Measurements from ENCODE around the gene MTA1. TPM values are rescaled to one million over a fixed set of nuclear protein-coding genes. Genes with fewer than 3 reads are reported as not detected.

The MTA1 gene
- total and polyA plus RNA-seq, 4 experiments from 2014 or later: 1.5 to 123 (median 64.2) TPM

DNA sequence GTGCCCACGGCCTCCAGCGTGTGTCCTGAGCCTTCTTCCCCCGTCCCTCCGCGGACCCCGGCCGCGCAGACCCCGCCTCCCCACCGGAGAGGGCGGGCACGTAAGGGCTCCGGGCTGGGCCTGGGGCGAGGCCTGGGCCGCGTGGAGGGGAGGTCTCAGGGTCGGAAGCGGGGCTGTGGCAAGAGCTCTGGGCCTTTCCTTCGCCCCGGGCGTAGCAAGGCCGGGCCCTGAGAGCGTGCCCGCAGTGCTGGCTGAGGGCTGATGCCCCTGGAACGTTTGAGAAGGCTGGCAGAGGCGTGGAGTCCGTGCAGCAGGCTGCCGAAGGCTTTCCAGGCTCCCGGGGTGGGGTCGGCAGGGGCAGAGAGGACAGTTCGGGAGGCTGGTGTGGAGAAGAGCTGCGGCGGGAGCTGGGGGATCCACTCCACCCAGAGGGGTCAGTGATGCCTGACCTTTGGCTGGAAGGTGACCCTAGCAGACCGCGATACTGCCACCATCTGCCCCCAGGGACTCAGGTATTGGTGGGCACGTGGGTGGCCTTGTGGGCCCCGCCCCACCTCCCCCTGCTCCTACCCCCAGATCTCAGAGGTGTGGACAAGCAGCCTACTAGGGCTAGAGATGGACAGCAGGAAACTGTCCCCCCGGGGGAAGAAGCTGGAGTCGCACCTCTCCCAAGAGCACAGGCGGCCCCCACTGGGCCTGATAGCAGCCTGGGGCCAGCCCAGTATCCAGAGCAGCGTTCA, 20.7 kb upstream of the MTA1 start:
- Histone ChIP-seq H3K27ac (ENCODE audit: low read depth, low read length) (peak overlapping the region; percentile 80), H3K27me3 (ENCODE audit: insufficient read depth, low read length) (no peaks in the 10 kb centered on the region), H3K4me3 (ENCODE audit: low read length in 2 of 2) (peak overlapping the region; percentile 47 to 74), H3K4me1 (ENCODE audit: insufficient read depth, low read length) (peaks cover 18% of the 10 kb centered on the region), H3K9me3 (ENCODE audit: control insufficient read depth in 1 of 2, low read length in 2 of 2) (no peaks in the 10 kb centered on the region), H3K36me3 (ENCODE audit: insufficient read depth, low read length) (peaks cover 7% of the 10 kb centered on the region)
- peaks cover 4 to 18% (median 10%) of the 10 kb centered on the region in 4 donors for H3K4me1 Mint-ChIP-seq
- peak overlapping the region; percentile 77 to 85 (median 81) for H3K4me3 Mint-ChIP-seq
- H3K9me3 Mint-ChIP-seq: peaks cover 0 to 17% (median 7%) of the 10 kb centered on the region in 8 donors
- intact Hi-C loops (cut with micrococcal nuclease): loop anchor here (1.0 to 2.0 kb wide), 3 partner anchors 16 to 91 kb away; no protein-coding TSS in a partner anchor
- ChIA-PET POLR2A (ENCODE audit: partially characterized antibody) (interaction anchor here (1.0 to 2.9 kb wide), 7 partner anchors 9 to 329 kb away, joined by 3 to 28 read pairs (median 4); partner anchors contain the start of gene TEDC1), CTCF (ENCODE audit: partially characterized antibody) (interaction anchor here (1.4 kb wide), 1 partner anchor 16 kb away, joined by 6 read pairs; no protein-coding TSS in a partner anchor)
- peak overlapping the region in 6 of 7 donors; percentile 36 to 86 (median 72) for H3K27ac Mint-ChIP-seq
- DNase-seq: peak in 1 of 5 donors; percentile 44
- H3K36me3 Mint-ChIP-seq: peaks cover 13 to 15% of the 10 kb centered on the region in 2 donors
- H3K27me3 Mint-ChIP-seq: no peaks in the 10 kb centered on the region

DNA sequence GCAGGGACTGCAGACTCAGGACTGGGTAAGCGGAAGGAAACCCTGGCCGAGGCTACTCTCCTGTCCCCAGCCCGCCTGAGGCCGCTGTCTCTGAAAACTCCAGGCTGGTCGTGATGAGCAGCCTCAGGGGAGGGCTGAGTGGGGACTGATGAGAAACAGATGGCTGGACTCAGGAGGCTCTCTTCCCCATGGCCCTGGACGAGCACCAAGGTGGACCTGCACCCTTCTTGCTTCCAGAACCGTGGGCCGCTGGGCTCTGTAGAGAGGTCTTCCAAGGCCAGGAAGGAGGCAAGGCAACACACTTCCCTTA, 20.2 kb upstream of the MTA1 start:
- Histone ChIP-seq H3K4me3 (ENCODE audit: low read length in 2 of 2) (peak overlapping the region in 1 of 2 donors; percentile 74), H3K4me1 (ENCODE audit: insufficient read depth, low read length) (peaks cover 23% of the 10 kb centered on the region), H3K9me3 (ENCODE audit: control insufficient read depth in 1 of 2, low read length in 2 of 2) (no peaks in the 10 kb centered on the region), H3K27me3 (ENCODE audit: insufficient read depth, low read length) (no peaks in the 10 kb centered on the region), H3K27ac (ENCODE audit: low read depth, low read length) (no peak overlapping the region), H3K36me3 (ENCODE audit: insufficient read depth, low read length) (peaks cover 7% of the 10 kb centered on the region)
- ChIA-PET POLR2A (ENCODE audit: partially characterized antibody) (interaction anchor here (0.8 to 2.6 kb wide), 5 partner anchors 9 to 90 kb away, joined by 3 to 7 read pairs (median 4); no protein-coding TSS in a partner anchor), CTCF (ENCODE audit: partially characterized antibody) (no interaction called here)
- Mint-ChIP-seq H3K4me1 (peaks cover 5 to 19% (median 13%) of the 10 kb centered on the region in 4 donors), H3K4me3 (peak overlapping the region in 7 of 8 donors; percentile 35 to 85 (median 77)), H3K36me3 (peaks cover 13 to 15% of the 10 kb centered on the region in 2 donors), H3K27me3 (no peaks in the 10 kb centered on the region), H3K27ac (peak overlapping the region in 3 of 7 donors; percentile 22 to 76 (median 58)), H3K9me3 (peaks cover 0 to 22% (median 7%) of the 10 kb centered on the region in 8 donors)
- DNase-seq: no peak
- intact Hi-C loops (cut with micrococcal nuclease): loop anchor here (2.0 kb wide), 2 partner anchors 15 to 29 kb away; no protein-coding TSS in a partner anchor

DNA sequence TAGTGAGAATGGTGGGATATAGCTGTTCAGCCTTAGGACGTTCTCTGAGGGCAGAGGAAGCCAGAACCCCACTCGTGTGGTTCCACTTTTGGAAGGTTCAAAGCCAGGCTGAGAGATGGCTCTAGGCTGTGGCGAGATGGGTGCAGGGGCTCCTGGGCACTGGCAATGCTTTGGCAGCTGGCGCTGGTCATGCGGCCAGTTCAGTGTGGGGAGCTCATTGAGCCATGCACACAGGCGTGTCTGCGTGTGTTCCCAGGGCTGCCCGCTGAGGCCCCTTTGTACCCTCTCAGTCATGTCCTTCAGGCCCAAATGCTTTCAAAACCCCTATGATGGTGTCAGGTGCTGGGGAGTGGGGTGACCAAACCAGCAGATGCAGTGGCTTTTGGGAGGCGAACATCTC, 19.6 kb upstream of the MTA1 start:
- H3K27me3 Mint-ChIP-seq: no peaks in the 10 kb centered on the region
- no peaks in the 10 kb centered on the region for H3K27me3 ChIP-seq (ENCODE audit: insufficient read depth, low read length)
- ChIA-PET CTCF (ENCODE audit: partially characterized antibody) (no interaction called here), POLR2A (ENCODE audit: partially characterized antibody) (interaction anchor here (0.8 to 2.6 kb wide), 4 partner anchors 10 to 89 kb away, joined by 3 to 7 read pairs (median 4); no protein-coding TSS in a partner anchor)
- H3K9me3 Mint-ChIP-seq: peaks cover 0 to 25% (median 8%) of the 10 kb centered on the region in 8 donors
- no peak overlapping the region for H3K4me3 ChIP-seq (ENCODE audit: low read length in 2 of 2)
- H3K36me3 Mint-ChIP-seq: peaks cover 13 to 15% of the 10 kb centered on the region in 2 donors
- no peak overlapping the region for H3K27ac ChIP-seq (ENCODE audit: low read depth, low read length)
- peak overlapping the region in 2 of 7 donors; percentile 55 to 76 for H3K27ac Mint-ChIP-seq
- peaks cover 28% of the 10 kb centered on the region for H3K4me1 ChIP-seq (ENCODE audit: insufficient read depth, low read length)
- H3K36me3 ChIP-seq (ENCODE audit: insufficient read depth, low read length): peaks cover 7% of the 10 kb centered on the region
- H3K4me3 Mint-ChIP-seq: peak overlapping the region in 7 of 8 donors; percentile 0 to 84 (median 21)
- H3K4me1 Mint-ChIP-seq: peaks cover 8 to 25% (median 15%) of the 10 kb centered on the region in 4 donors
- no peaks in the 10 kb centered on the region for H3K9me3 ChIP-seq (ENCODE audit: control insufficient read depth in 1 of 2, low read length in 2 of 2)
- intact Hi-C loops (cut with micrococcal nuclease): no loop called here
- no peak for DNase-seq

DNA sequence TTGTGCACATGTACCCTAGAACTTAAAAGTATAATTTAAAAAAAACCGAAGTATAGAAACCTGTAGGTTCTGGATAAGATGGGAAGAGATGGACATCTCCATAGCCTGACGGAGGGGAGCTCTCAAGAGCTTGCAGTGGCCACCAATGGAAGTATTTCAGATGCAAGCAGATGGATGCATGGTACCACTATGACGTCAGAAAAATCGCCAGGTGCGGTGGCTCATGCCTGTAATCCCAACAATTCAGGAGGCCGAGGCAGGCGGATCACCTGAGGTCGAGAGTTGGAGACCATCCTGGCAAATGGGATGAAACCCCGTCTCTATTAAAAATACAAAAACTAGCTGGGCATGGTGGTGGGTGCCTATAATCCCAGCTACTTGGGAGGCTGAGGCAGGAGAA, 17.9 kb upstream of the MTA1 start:
- DNase-seq: no peak
- H3K27ac Mint-ChIP-seq: no peak overlapping the region
- Histone ChIP-seq H3K4me1 (ENCODE audit: insufficient read depth, low read length) (peaks cover 28% of the 10 kb centered on the region), H3K36me3 (ENCODE audit: insufficient read depth, low read length) (peaks cover 7% of the 10 kb centered on the region), H3K27ac (ENCODE audit: low read depth, low read length) (no peak overlapping the region), H3K27me3 (ENCODE audit: insufficient read depth, low read length) (no peaks in the 10 kb centered on the region), H3K9me3 (ENCODE audit: control insufficient read depth in 1 of 2, low read length in 2 of 2) (no peaks in the 10 kb centered on the region), H3K4me3 (ENCODE audit: low read length in 2 of 2) (no peak overlapping the region)
- H3K27me3 Mint-ChIP-seq: no peaks in the 10 kb centered on the region
- POLR2A ChIA-PET (ENCODE audit: partially characterized antibody): no interaction called here
- peaks cover 13 to 15% of the 10 kb centered on the region in 2 donors for H3K36me3 Mint-ChIP-seq
- H3K4me3 Mint-ChIP-seq: no peak overlapping the region
- intact Hi-C loops (cut with micrococcal nuclease): no loop called here
- H3K4me1 Mint-ChIP-seq: peaks cover 8 to 26% (median 16%) of the 10 kb centered on the region in 4 donors
- CTCF ChIA-PET (ENCODE audit: partially characterized antibody): interaction anchor here (1.6 kb wide), 1 partner anchor 50 kb away, joined by 3 read pairs; no protein-coding TSS in a partner anchor
- H3K9me3 Mint-ChIP-seq: peaks cover 0 to 28% (median 15%) of the 10 kb centered on the region in 8 donors

DNA sequence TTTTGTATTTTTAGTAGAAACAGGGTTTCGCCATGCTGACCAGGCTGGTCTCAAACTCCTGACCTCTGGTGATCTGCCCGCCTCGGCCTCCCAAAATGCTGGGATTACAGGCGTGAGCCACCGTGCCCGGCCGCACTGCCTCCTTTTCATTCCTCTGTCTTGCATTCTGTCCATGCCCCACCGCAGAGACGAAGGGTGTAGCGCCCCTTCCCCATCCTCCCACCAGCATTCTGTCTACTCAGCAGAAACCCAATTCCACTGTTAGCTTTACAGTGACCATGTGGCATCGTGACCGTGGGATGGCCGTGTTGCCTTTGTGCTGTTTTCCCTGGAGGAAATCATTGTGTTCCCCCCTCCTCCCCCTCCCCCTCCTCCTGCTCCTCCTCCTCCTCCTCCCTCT, 11.0 kb upstream of the MTA1 start:
- H3K27me3 ChIP-seq (ENCODE audit: insufficient read depth, low read length): peaks cover 17% of the 10 kb centered on the region
- H3K9me3 ChIP-seq (ENCODE audit: control insufficient read depth in 1 of 2, low read length in 2 of 2): no peaks in the 10 kb centered on the region
- no peaks in the 10 kb centered on the region for H3K36me3 Mint-ChIP-seq
- peaks cover 16% of the 10 kb centered on the region for H3K4me1 ChIP-seq (ENCODE audit: insufficient read depth, low read length)
- ChIA-PET POLR2A (ENCODE audit: partially characterized antibody) (no interaction called here), CTCF (ENCODE audit: partially characterized antibody) (no interaction called here)
- peaks cover 4 to 22% (median 15%) of the 10 kb centered on the region in 4 donors for H3K4me1 Mint-ChIP-seq
- no peak overlapping the region for H3K4me3 ChIP-seq (ENCODE audit: low read length in 2 of 2)
- no peak overlapping the region for H3K4me3 Mint-ChIP-seq
- H3K36me3 ChIP-seq (ENCODE audit: insufficient read depth, low read length): no peaks in the 10 kb centered on the region
- no peak overlapping the region for H3K27ac ChIP-seq (ENCODE audit: low read depth, low read length)
- no peak overlapping the region for H3K27ac Mint-ChIP-seq
- peaks cover 2 to 7% of the 10 kb centered on the region in 2 donors for H3K27me3 Mint-ChIP-seq
- intact Hi-C loops (cut with micrococcal nuclease): no loop called here
- no peak for DNase-seq
- peaks cover 0 to 16% (median 7%) of the 10 kb centered on the region in 8 donors for H3K9me3 Mint-ChIP-seq

DNA sequence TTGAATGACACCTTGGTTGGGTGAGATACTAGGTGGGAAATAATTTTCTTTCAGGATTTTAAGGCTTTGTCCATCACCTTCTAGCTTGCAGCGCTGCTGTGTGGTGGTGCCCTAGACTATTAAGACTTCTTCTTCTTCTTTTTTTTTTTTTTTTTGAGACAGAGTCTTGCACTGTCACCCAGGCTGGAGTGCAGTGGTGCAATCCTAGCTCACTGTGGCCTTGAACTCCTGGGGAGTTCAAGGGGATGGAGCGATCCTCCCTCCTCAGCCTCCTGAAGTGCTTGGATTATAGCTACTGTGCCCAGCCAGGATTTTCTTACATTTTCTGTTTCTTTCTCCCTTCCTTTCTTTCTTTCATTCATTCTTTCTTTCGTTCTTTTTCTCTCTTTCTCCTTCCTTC, 10.3 kb upstream of the MTA1 start:
- POLR2A ChIA-PET (ENCODE audit: partially characterized antibody): no interaction called here
- H3K27ac ChIP-seq (ENCODE audit: low read depth, low read length): no peak overlapping the region

DNA sequence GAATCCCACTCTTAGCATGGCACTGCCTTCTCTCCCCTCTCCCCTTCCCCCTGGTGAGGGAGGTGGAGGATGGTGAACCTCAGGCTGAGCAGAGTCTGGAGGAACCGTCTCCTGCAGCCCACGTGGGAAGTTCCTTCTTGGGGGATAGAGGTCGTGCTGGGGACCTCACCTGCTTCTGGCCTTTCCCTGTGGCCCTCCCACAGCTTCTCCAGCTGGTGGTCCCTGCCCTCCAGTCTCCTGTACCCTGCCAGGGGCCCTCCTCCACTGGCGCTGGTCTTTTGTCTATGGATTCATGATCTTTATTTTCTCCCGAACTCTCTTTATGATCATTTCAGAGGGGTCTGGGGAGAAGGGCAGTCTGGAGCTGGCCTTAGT, 9.0 kb upstream of the MTA1 start:
- Histone ChIP-seq H3K36me3 (ENCODE audit: insufficient read depth, low read length) (no peaks in the 10 kb centered on the region), H3K9me3 (ENCODE audit: control insufficient read depth in 1 of 2, low read length in 2 of 2) (no peaks in the 10 kb centered on the region), H3K27ac (ENCODE audit: low read depth, low read length) (no peak overlapping the region), H3K27me3 (ENCODE audit: insufficient read depth, low read length) (peaks cover 27% of the 10 kb centered on the region), H3K4me1 (ENCODE audit: insufficient read depth, low read length) (peaks cover 15% of the 10 kb centered on the region), H3K4me3 (ENCODE audit: low read length in 2 of 2) (no peak overlapping the region)
- H3K27me3 Mint-ChIP-seq: peaks cover 3 to 7% of the 10 kb centered on the region in 2 donors
- peak overlapping the region in 1 of 8 donors; percentile 48 for H3K4me3 Mint-ChIP-seq
- ChIA-PET CTCF (ENCODE audit: partially characterized antibody) (no interaction called here), POLR2A (ENCODE audit: partially characterized antibody) (interaction anchor here (0.8 to 1.8 kb wide), 6 partner anchors 10 to 118 kb away, joined by 3 to 6 read pairs (median 3); no protein-coding TSS in a partner anchor)
- no peaks in the 10 kb centered on the region for H3K36me3 Mint-ChIP-seq
- no peak for DNase-seq
- intact Hi-C loops (cut with micrococcal nuclease): no loop called here
- peaks cover 1 to 18% (median 10%) of the 10 kb centered on the region in 4 donors for H3K4me1 Mint-ChIP-seq
- H3K27ac Mint-ChIP-seq: no peak overlapping the region
- H3K9me3 Mint-ChIP-seq: peaks cover 0 to 8% (median 0%) of the 10 kb centered on the region in 8 donors

More for the DNA sequence above, 10.3 kb upstream of the MTA1 start:
- peaks cover 0 to 14% (median 5%) of the 10 kb centered on the region in 8 donors for H3K9me3 Mint-ChIP-seq
- CTCF ChIA-PET (ENCODE audit: partially characterized antibody): no interaction called here
- intact Hi-C loops (cut with micrococcal nuclease): no loop called here
- DNase-seq: no peak
- no peak overlapping the region for H3K4me3 Mint-ChIP-seq
- H3K27me3 Mint-ChIP-seq: peaks cover 2 to 7% of the 10 kb centered on the region in 2 donors
- H3K4me1 ChIP-seq (ENCODE audit: insufficient read depth, low read length): peaks cover 12% of the 10 kb centered on the region
- H3K27me3 ChIP-seq (ENCODE audit: insufficient read depth, low read length): peaks cover 24% of the 10 kb centered on the region
- no peak overlapping the region for H3K4me3 ChIP-seq (ENCODE audit: low read length in 2 of 2)
- peaks cover 4 to 22% (median 12%) of the 10 kb centered on the region in 4 donors for H3K4me1 Mint-ChIP-seq
- no peaks in the 10 kb centered on the region for H3K36me3 Mint-ChIP-seq
- H3K9me3 ChIP-seq (ENCODE audit: control insufficient read depth in 1 of 2, low read length in 2 of 2): no peaks in the 10 kb centered on the region
- H3K27ac Mint-ChIP-seq: peak overlapping the region in 2 of 7 donors; percentile 0 to 70
- H3K36me3 ChIP-seq (ENCODE audit: insufficient read depth, low read length): no peaks in the 10 kb centered on the region
